Panc1 (cell line): ENCODE data around the gene ELMO1. TPM values are rescaled to one million over a fixed set of nuclear protein-coding genes. Genes with fewer than 3 reads are reported as not detected.
A peak's percentile ranks its signal among the peaks of the same experiment; 100 is the strongest.

ENCODE experiments used
- ATAC-seq: fragments of 200-7000 bp; cut with Tn5 transposase; 2 replicates; pipeline ENCODE4 v1.9.1; 2020; ENCODE audit warnings: mild to moderate bottlenecking, moderate library complexity
- BruUV-seq: library from RNA; stranded (reverse); fragments of 400-500 nt; replicated peaks from 2 replicates; lab custom pipeline; 2021; lab: Mats Ljungman, UMichigan
- CTCF ChIA-PET: fragments of 300-600 bp; sonication (Branson Sonifier 250); formaldehyde crosslinking; loops from one replicate; lab custom pipeline; 2022; ENCODE audit warnings: antibody characterized with exemption; lab: Charles Lee
- POLR2A ChIA-PET: fragments of 300-600 bp; sonication (Branson Sonifier 250); formaldehyde crosslinking; loops from one replicate; lab custom pipeline; 2022; ENCODE audit warnings: antibody characterized with exemption; lab: Charles Lee
- DNase-seq: peaks from one replicate; pipeline ENCODE4 v3.0.0-alpha.2; 2010; ENCODE audit warnings: low read depth, low spot score
- H3K27ac ChIP-seq: 2 replicates; pipeline ENCODE4 v1.5.1; 2011; ENCODE audit warnings: mild to moderate bottlenecking, low read length, inconsistent platforms
- H3K27me3 ChIP-seq: fragments of 200-500 bp; sonication (Bioruptor generic); 2 replicates; pipeline ENCODE4 v1.6.0; 2014; ENCODE audit warnings: low read length, inconsistent platforms; ENCODE audit not compliant: control insufficient read depth, insufficient read depth
- H3K36me3 ChIP-seq: fragments of 200-500 bp; sonication (Bioruptor generic); 2 replicates; pipeline ENCODE4 v1.5.1; 2014; ENCODE audit warnings: inconsistent platforms, mild to moderate bottlenecking, low read length, moderate library complexity; ENCODE audit not compliant: control insufficient read depth, insufficient read depth
- H3K4me1 ChIP-seq: 2 replicates; pipeline ENCODE4 v1.5.1; 2011; ENCODE audit warnings: inconsistent platforms, mild to moderate bottlenecking, low read length, moderate library complexity; ENCODE audit not compliant: control insufficient read depth, insufficient read depth
- H3K4me3 ChIP-seq, 2 experiments: 2 replicates each; pipeline ENCODE4 v1.5.1; 2011 to 2012; ENCODE audit warnings: low read depth in 2 of 2, low read length in 2 of 2, mild to moderate bottlenecking in 2 of 2, inconsistent platforms in 1 of 2, moderate library complexity in 1 of 2
- H3K9me3 ChIP-seq: fragments of 200-500 bp; sonication (Bioruptor generic); 2 replicates; pipeline ENCODE4 v1.5.1; 2014; ENCODE audit warnings: low read depth, mild to moderate bottlenecking, inconsistent platforms, low read length, moderate library complexity; ENCODE audit not compliant: control insufficient read depth, insufficient read depth
- POLR2AphosphoS5 ChIP-seq: IDR thresholded peaks from 2 replicates; pipeline ENCODE4 v1.6.1; 2012; ENCODE audit warnings: mild to moderate bottlenecking, low read depth, low read length, moderate library complexity
- SIN3A ChIP-seq: IDR thresholded peaks from 2 replicates; pipeline ENCODE4 v1.6.1; 2012; ENCODE audit warnings: low read depth, mild to moderate bottlenecking, low read length, moderate library complexity, borderline replicate concordance; ENCODE audit not compliant: insufficient read depth
- TCF7L2 ChIP-seq: IDR thresholded peaks from 2 replicates; pipeline ENCODE4 v1.6.1; 2011; ENCODE audit warnings: mild to moderate bottlenecking, low read depth, low read length, inconsistent platforms
- in situ Hi-C: cut with HindIII; loops from 2 replicates; pipeline ENCODE4 v1.10.0; 2016; ENCODE audit warnings: low sequenced_read_pairs, low pct_unique_long_range_greater_than_20kb
- intact Hi-C: fragments of 100-400 bp; cut with micrococcal nuclease; formaldehyde crosslinking; loops from one replicate; pipeline ENCODE4 v1.10.0; 2022; ENCODE audit not compliant: unreplicated experiment
- total RNA-seq: library from RNA; stranded (reverse); gene quantifications from one replicate; pipeline ENCODE4 v1.2.1, GENCODE V29; 2021; ENCODE audit not compliant: unreplicated experiment
- TF ChIP-seq, protein P1 (sequence below), 2 experiments: IDR thresholded peaks; 2 replicates each; pipeline ENCODE4 v1.6.1; 2011 to 2012; ENCODE audit warnings: low read depth in 2 of 2, control low read depth in 1 of 2, low read length in 1 of 2, mild to moderate bottlenecking in 1 of 2, moderate library complexity in 1 of 2; ENCODE audit not compliant: insufficient read depth in 1 of 2
- TF ChIP-seq, protein P2 (sequence below): fragments of 450-650 bp; IDR thresholded peaks from 2 replicates; pipeline ENCODE4 v1.5.1; 2017; ENCODE audit warnings: mild to moderate bottlenecking

The ELMO1 gene
- total RNA-seq, 1 experiment from 2014 or later, result 0.80 TPM

DNA sequence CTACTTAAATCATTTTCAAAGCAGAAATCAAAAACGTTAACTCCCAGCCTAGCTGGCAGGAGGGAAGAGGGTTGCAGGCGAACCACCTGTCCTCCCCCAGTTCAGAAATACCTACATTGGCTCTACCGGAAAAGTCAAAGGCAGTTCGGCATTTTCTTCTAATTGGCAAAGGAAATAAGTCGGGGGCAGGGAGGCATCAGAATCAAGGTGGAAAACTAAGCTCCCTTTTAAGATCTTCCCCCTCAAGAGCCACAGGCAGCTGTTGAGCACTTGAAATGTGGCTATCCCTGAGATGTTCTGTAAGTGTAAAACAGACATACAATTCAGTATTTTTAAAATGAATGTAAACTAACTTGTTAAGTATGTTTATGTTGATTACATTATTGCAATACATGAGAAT lies 957 bp upstream of the ELMO1 start:
- BruUV-seq, result no TSS peak
- no peak overlapping the region for H3K27ac ChIP-seq
- no peaks in the 10 kb centered on the region for H3K36me3 ChIP-seq
- ATAC-seq (no peak), DNase-seq (no peak)
- TF ChIP-seq, protein P1, sequence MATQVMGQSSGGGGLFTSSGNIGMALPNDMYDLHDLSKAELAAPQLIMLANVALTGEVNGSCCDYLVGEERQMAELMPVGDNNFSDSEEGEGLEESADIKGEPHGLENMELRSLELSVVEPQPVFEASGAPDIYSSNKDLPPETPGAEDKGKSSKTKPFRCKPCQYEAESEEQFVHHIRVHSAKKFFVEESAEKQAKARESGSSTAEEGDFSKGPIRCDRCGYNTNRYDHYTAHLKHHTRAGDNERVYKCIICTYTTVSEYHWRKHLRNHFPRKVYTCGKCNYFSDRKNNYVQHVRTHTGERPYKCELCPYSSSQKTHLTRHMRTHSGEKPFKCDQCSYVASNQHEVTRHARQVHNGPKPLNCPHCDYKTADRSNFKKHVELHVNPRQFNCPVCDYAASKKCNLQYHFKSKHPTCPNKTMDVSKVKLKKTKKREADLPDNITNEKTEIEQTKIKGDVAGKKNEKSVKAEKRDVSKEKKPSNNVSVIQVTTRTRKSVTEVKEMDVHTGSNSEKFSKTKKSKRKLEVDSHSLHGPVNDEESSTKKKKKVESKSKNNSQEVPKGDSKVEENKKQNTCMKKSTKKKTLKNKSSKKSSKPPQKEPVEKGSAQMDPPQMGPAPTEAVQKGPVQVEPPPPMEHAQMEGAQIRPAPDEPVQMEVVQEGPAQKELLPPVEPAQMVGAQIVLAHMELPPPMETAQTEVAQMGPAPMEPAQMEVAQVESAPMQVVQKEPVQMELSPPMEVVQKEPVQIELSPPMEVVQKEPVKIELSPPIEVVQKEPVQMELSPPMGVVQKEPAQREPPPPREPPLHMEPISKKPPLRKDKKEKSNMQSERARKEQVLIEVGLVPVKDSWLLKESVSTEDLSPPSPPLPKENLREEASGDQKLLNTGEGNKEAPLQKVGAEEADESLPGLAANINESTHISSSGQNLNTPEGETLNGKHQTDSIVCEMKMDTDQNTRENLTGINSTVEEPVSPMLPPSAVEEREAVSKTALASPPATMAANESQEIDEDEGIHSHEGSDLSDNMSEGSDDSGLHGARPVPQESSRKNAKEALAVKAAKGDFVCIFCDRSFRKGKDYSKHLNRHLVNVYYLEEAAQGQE (IDR thresholded peaks at IDR 0.05; ENCODE audit: insufficient read depth in 1 of 2, low read depth in 2 of 2, low read length in 1 of 2), result no peak
- TF ChIP-seq TCF7L2 (no peak), POLR2AphosphoS5 (no peak), SIN3A (no peak)
- TF ChIP-seq, protein P2, sequence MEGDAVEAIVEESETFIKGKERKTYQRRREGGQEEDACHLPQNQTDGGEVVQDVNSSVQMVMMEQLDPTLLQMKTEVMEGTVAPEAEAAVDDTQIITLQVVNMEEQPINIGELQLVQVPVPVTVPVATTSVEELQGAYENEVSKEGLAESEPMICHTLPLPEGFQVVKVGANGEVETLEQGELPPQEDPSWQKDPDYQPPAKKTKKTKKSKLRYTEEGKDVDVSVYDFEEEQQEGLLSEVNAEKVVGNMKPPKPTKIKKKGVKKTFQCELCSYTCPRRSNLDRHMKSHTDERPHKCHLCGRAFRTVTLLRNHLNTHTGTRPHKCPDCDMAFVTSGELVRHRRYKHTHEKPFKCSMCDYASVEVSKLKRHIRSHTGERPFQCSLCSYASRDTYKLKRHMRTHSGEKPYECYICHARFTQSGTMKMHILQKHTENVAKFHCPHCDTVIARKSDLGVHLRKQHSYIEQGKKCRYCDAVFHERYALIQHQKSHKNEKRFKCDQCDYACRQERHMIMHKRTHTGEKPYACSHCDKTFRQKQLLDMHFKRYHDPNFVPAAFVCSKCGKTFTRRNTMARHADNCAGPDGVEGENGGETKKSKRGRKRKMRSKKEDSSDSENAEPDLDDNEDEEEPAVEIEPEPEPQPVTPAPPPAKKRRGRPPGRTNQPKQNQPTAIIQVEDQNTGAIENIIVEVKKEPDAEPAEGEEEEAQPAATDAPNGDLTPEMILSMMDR, result no peak
- intact Hi-C loops, result no loop called here
- in situ Hi-C loops, result no loop called here
- peaks cover 3% of the 10 kb centered on the region; the same call in 1 of the 2 replicates for H3K27me3 ChIP-seq
- POLR2A ChIA-PET, result no interaction called here
- no peak overlapping the region for H3K4me3 ChIP-seq
- no peaks in the 10 kb centered on the region for H3K4me1 ChIP-seq
- CTCF ChIA-PET, result interaction anchor here (0.7 kb wide), 1 partner anchor 155 kb away, joined by 4 read pairs; no protein-coding TSS in a partner anchor
- no peaks in the 10 kb centered on the region for H3K9me3 ChIP-seq

DNA sequence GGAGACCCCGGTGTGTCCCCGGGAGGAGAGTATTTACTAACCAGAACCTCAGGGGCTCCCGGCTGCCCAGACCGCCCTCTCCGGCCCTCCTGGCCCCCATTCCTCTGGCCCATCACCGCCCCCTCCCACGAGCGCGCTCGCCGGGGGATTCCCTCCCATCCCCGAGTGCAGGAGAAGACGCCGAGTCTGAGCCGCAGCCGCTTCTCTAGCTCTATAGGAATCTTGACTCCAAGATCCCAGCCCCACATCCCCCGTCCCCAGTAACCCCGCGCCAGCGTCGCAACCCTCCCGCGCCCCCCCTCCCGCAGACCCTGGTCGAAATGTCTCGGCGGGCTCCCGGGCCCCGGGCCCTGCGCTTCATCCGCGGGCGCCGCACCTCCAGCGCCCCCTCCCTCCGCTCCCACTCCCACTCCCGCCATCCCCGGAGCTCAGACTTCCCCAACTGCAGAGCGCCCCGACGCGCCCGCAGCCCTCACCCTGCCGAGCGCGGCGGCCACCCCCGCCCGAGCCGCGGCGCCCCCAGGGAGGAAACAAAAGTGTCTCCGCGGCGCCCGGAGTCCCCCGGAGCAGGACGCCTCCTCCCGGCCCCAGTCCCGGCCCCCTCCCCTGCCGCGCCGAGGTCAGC lies 541 bp downstream of the ELMO1 start:
- intact Hi-C loops (no loop called here), in situ Hi-C loops (no loop called here)
- POLR2A ChIA-PET, result no interaction called here
- no peak for ATAC-seq
- Histone ChIP-seq H3K9me3 (no peaks in the 10 kb centered on the region), H3K36me3 (no peaks in the 10 kb centered on the region), H3K4me1 (no peaks in the 10 kb centered on the region), H3K27me3 (peaks cover 3% of the 10 kb centered on the region; the same call in 1 of the 2 replicates), H3K4me3 (peak overlapping the region in 1 of 2 experiments; percentile 17; a peak in 1 of 4 replicates), H3K27ac (no peak overlapping the region)
- no TSS peak for BruUV-seq
- CTCF ChIA-PET, result no interaction called here
- DNase-seq, result no peak
- TF ChIP-seq SIN3A (no peak), TCF7L2 (no peak), POLR2AphosphoS5 (no peak)
- TF ChIP-seq, protein P1 (IDR thresholded peaks at IDR 0.05; ENCODE audit: insufficient read depth in 1 of 2, low read depth in 2 of 2, low read length in 1 of 2), result no peak
- TF ChIP-seq, protein P2, result no peak
